ENCODE measurements around the gene SNAP29.

SNAP29 gene

DNA sequence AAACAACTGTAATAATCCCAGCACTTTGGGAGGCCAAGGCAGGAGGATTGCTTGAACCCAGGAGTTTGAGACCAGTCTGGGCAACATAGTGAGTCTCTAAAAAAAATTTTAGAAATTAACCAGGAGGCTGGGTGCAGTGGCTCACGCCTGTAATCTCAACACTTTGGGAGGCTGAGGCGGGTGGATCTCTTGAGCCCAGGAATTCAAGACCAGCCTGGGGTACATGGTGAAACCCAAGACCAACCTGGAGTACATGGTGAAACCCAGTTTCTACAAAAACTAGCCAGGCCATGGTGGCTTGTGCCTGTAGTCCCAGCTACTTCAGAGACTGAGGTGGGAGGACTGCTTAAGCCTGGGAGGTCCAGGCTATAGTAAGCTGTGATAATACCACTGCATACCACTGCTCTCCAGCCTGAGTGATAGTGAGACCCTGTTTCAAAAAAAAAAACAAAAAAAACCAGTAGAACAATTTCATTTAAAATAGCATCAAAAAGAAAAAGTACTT is 11.4 kb upstream of the SNAP29 start:
- H3K9ac ChIP-seq (ENCODE audit: low read depth, low read length), result no peak overlapping the region
- no peaks in the 10 kb centered on the region for H3K9me3 ChIP-seq (ENCODE audit: control insufficient read depth, insufficient read depth, low read length)
- no peaks in the 10 kb centered on the region for H3K36me3 ChIP-seq (ENCODE audit: insufficient read depth, low read length)
- no peaks in the 10 kb centered on the region; the same call in 1 of the 2 replicates for H3K4me1 ChIP-seq (ENCODE audit: insufficient read depth, low read length)

DNA sequence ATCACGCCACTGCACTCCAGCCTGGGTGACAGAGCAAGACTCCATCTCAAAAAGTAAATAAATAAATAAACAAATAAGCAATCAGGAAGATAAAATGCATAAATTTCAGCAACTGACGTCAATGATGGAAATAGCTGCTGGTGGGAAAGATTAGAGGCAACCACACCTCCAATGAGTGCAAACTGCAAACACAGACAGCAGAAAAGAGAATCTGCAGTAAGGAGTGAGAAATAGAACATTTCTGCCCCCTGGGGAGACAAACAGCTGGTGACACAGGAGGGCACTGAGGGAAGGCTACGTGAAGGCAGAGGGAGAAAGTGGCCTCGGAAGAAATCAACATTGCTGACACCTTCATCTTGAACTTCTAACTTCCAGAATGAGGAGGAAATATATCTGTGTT is 6.7 kb upstream of the SNAP29 start:
- H3K9me3 ChIP-seq (ENCODE audit: control insufficient read depth, insufficient read depth, low read length), result no peaks in the 10 kb centered on the region
- no peaks in the 10 kb centered on the region for H3K36me3 ChIP-seq (ENCODE audit: insufficient read depth, low read length)
- peaks cover 8% of the 10 kb centered on the region; the same call in 1 of the 2 replicates for H3K4me1 ChIP-seq (ENCODE audit: insufficient read depth, low read length)
- no peak overlapping the region for H3K9ac ChIP-seq (ENCODE audit: low read depth, low read length)

DNA sequence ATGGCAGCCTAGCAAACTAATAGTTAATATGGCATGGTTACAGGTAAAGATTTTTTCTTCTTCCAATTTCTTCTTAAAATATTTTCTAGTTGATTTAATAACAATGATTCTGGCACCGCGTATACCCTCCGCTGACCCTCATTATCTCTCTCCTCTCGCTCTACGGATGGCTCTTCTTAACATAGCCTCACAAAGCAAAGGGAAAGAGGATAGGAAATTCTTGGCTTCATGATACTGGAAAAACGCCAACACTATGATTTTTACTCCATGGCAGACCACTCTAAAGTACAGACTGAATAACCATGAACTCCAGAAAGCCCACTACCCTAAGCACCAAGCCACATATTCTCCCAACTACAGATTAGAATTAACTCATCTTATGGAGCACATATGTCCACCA is 6.3 kb upstream of the SNAP29 start:
- Histone ChIP-seq H3K4me1 (ENCODE audit: insufficient read depth, low read length) (peaks cover 11% of the 10 kb centered on the region; the same call in 1 of the 2 replicates), H3K9ac (ENCODE audit: low read depth, low read length) (no peak overlapping the region), H3K9me3 (ENCODE audit: control insufficient read depth, insufficient read depth, low read length) (no peaks in the 10 kb centered on the region), H3K36me3 (ENCODE audit: insufficient read depth, low read length) (no peaks in the 10 kb centered on the region)

GRCh38 chr22:20853236-20853660 is 5.6 kb upstream of the SNAP29 start:
- H3K9me3 ChIP-seq (ENCODE audit: control insufficient read depth, insufficient read depth, low read length), result no peaks in the 10 kb centered on the region
- no peaks in the 10 kb centered on the region for H3K36me3 ChIP-seq (ENCODE audit: insufficient read depth, low read length)
- H3K9ac ChIP-seq (ENCODE audit: low read depth, low read length), result no peak overlapping the region
- H3K4me1 ChIP-seq (ENCODE audit: insufficient read depth, low read length), result peaks cover 11% of the 10 kb centered on the region; the same call in 1 of the 2 replicates

DNA sequence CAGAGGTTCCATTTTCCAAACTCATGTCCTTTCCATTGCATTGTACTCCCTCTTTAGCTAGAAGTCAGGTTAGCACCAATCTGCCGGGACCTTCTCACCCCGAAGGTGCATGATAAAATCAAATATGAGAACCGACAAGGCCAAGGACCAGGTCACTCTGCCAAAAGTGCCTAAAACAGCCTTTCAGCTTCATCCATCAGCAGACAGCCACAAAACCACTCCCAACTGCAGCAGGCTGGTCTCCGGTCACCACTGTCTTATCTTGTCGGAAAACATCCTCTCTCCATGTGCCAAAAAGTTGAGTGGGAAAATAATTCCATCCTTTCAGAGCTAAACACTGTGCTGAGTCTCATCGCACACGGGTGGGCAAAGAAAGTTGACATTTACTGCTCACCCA is 1.6 kb upstream of the SNAP29 start:
- Histone ChIP-seq H3K36me3 (ENCODE audit: insufficient read depth, low read length) (no peaks in the 10 kb centered on the region), H3K4me1 (ENCODE audit: insufficient read depth, low read length) (peaks cover 11% of the 10 kb centered on the region; the same call in 1 of the 2 replicates), H3K9ac (ENCODE audit: low read depth, low read length) (peak overlapping the region; percentile 97; the same call in 1 of the 2 replicates), H3K9me3 (ENCODE audit: control insufficient read depth, insufficient read depth, low read length) (no peaks in the 10 kb centered on the region)

DNA sequence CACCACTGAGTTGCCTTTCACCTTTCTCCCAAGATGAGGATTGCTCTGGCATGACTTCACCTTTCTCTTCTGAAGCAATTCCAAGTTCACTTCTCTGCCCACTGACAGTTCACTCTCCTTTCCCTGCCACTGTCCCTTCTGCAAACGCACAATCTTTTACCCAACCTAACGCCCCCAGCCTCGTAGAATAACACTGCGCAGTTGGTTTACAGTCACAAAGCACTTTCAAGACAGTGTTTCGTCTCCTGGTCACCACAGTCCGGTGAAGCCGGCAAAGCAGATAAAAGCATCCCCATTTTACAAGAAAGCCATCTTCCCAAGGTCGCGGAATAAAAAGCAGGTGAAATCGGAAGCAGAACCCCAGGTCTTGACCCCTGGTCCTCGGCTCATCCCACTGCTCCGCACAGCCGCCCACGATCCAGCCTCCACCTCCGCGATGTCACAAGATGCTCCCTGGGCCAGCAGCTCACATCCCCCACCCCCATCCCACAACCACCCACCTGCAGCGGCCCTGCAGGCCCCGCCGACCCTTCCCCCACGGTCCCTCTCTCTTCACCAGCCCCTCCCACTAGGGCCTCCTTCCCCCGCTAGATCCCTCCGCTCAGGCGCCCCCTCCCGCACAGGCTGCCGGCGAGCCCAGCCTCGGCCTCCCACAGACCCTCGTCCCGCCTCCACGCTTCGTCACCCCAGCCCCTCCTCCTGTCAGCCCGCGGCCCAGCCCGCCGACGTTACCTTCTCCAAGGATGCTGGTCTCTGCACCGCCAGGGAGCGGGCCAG is 781 bp upstream of the SNAP29 start:
- no peaks in the 10 kb centered on the region for H3K36me3 ChIP-seq (ENCODE audit: insufficient read depth, low read length)
- peak overlapping the region; percentile 97 for H3K9ac ChIP-seq (ENCODE audit: low read depth, low read length)
- H3K9me3 ChIP-seq (ENCODE audit: control insufficient read depth, insufficient read depth, low read length), result no peaks in the 10 kb centered on the region
- H3K4me1 ChIP-seq (ENCODE audit: insufficient read depth, low read length), result peaks cover 8% of the 10 kb centered on the region; the same call in 1 of the 2 replicates

- Histone ChIP-seq H3K9me3 (ENCODE audit: control insufficient read depth, insufficient read depth, low read length) (no peaks in the 10 kb centered on the region), H3K36me3 (ENCODE audit: insufficient read depth, low read length) (no peaks in the 10 kb centered on the region), H3K4me1 (ENCODE audit: insufficient read depth, low read length) (peaks cover 8% of the 10 kb centered on the region; the same call in 1 of the 2 replicates), H3K9ac (ENCODE audit: low read depth, low read length) (peak overlapping the region; percentile 97; the same call in 1 of the 2 replicates)
Observed at GRCh38 chr22:20859615-20860014, 808 bp downstream of the SNAP29 start.

DNA sequence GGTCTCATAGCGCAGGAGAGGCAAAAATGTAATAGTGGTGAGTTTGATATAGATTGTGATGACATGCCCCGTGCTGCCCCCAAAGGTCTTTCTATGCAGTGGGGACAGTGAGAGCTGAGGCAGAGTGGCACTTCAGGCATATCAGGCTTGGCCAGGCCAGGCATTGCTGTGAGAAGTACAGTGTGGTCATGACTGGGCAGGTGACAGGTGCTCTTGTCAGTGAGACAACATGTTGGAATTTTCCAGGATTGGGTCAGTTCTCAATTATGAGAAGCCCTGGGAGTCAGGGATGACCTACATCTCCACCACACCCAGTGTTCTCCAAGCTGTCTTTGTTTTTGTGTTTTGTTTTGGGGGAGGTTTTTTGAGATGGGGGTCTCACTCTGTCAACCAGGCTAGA is 3.7 kb downstream of the SNAP29 start:
- Histone ChIP-seq H3K9me3 (ENCODE audit: control insufficient read depth, insufficient read depth, low read length) (no peaks in the 10 kb centered on the region), H3K36me3 (ENCODE audit: insufficient read depth, low read length) (no peaks in the 10 kb centered on the region), H3K4me1 (ENCODE audit: insufficient read depth, low read length) (no peaks in the 10 kb centered on the region), H3K9ac (ENCODE audit: low read depth, low read length) (no peak overlapping the region)

DNA sequence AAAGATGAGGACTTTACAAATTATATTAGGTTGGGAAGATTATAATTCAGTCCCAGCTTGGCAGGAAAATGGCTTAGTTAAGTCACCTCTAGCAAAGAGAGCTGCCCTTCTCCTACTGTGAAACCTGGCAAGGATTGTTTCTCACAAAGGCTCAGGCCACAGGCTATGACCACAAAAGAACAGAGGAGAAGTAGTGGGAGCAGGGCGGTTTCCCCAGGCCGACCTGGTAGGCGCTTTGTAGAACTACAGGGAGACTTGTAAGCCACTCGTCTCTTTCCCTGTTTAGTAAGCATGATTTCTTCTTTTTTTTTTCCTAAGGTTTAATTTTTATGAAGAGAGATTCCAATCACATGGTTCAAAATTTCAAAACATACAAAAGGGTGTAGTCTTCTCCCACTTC is 4.6 kb downstream of the SNAP29 start:
- Histone ChIP-seq H3K4me1 (ENCODE audit: insufficient read depth, low read length) (no peaks in the 10 kb centered on the region), H3K36me3 (ENCODE audit: insufficient read depth, low read length) (no peaks in the 10 kb centered on the region), H3K9ac (ENCODE audit: low read depth, low read length) (no peak overlapping the region), H3K9me3 (ENCODE audit: control insufficient read depth, insufficient read depth, low read length) (no peaks in the 10 kb centered on the region)

GRCh38 chr22:20864186-20864908 is 5.5 kb downstream of the SNAP29 start:
- no peaks in the 10 kb centered on the region for H3K36me3 ChIP-seq (ENCODE audit: insufficient read depth, low read length)
- no peaks in the 10 kb centered on the region for H3K4me1 ChIP-seq (ENCODE audit: insufficient read depth, low read length)
- no peak overlapping the region for H3K9ac ChIP-seq (ENCODE audit: low read depth, low read length)
- no peaks in the 10 kb centered on the region for H3K9me3 ChIP-seq (ENCODE audit: control insufficient read depth, insufficient read depth, low read length)

GRCh38 chr22:20865331-20865730 is 6.5 kb downstream of the SNAP29 start:
- no peaks in the 10 kb centered on the region for H3K36me3 ChIP-seq (ENCODE audit: insufficient read depth, low read length)
- no peaks in the 10 kb centered on the region for H3K9me3 ChIP-seq (ENCODE audit: control insufficient read depth, insufficient read depth, low read length)
- no peak overlapping the region for H3K9ac ChIP-seq (ENCODE audit: low read depth, low read length)
- H3K4me1 ChIP-seq (ENCODE audit: insufficient read depth, low read length), result no peaks in the 10 kb centered on the region

DNA sequence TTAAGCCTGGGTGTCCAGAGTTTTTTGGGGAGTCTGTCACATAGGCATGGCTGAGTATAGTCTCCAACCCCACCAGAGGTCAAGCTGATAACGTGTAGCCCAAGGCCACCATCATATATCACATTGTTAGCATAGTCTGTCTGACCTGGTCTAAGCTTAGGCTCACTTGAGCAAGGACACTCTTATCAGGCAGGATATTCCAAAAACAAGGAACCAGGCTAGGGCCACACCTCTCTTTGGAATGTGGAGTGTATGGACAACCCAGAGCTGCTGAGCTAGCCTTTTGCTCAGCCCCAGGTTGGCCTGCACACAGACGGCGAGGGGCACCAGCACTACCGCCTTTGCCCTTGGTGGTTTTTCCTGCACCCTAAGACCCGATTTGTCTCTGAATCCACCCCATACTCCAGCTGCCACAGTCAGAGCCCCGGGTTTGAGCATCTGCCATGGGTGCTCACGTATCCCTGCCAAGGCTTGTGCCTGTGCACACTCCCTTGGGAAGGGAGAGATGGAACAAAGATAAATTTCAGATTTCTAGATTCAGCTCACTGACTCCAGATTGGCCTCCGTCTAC is 7.2 kb downstream of the SNAP29 start:
- Histone ChIP-seq H3K9me3 (ENCODE audit: control insufficient read depth, insufficient read depth, low read length) (no peaks in the 10 kb centered on the region), H3K4me1 (ENCODE audit: insufficient read depth, low read length) (no peaks in the 10 kb centered on the region), H3K36me3 (ENCODE audit: insufficient read depth, low read length) (no peaks in the 10 kb centered on the region; the same call in 1 of the 2 replicates), H3K9ac (ENCODE audit: low read depth, low read length) (no peak overlapping the region)

- no peaks in the 10 kb centered on the region for H3K9me3 ChIP-seq (ENCODE audit: control insufficient read depth, insufficient read depth, low read length)
- no peaks in the 10 kb centered on the region for H3K4me1 ChIP-seq (ENCODE audit: insufficient read depth, low read length)
- no peaks in the 10 kb centered on the region; the same call in 1 of the 2 replicates for H3K36me3 ChIP-seq (ENCODE audit: insufficient read depth, low read length)
- no peak overlapping the region for H3K9ac ChIP-seq (ENCODE audit: low read depth, low read length)
Observed at GRCh38 chr22:20866736-20867135, 7.9 kb downstream of the SNAP29 start.

- Histone ChIP-seq H3K36me3 (ENCODE audit: insufficient read depth, low read length) (no peaks in the 10 kb centered on the region; the same call in 1 of the 2 replicates), H3K4me1 (ENCODE audit: insufficient read depth, low read length) (no peaks in the 10 kb centered on the region), H3K9ac (ENCODE audit: low read depth, low read length) (no peak overlapping the region), H3K9me3 (ENCODE audit: control insufficient read depth, insufficient read depth, low read length) (no peaks in the 10 kb centered on the region)
Observed at GRCh38 chr22:20867179-20868024, 8.6 kb downstream of the SNAP29 start.

Data from ES-I3 (cell line).